Activated T-cell treated with anti-CD3 and anti-CD28 coated beads, Interleukin-2, amount 50 U/mL, for 1 hour (primary cell): ENCODE measurements around the gene ATP5IF1.

Experiments
- DNase-seq: peaks from one replicate; pipeline ENCODE4 v3.0.0-alpha.2; 2020

The ATP5IF1 gene

DNA sequence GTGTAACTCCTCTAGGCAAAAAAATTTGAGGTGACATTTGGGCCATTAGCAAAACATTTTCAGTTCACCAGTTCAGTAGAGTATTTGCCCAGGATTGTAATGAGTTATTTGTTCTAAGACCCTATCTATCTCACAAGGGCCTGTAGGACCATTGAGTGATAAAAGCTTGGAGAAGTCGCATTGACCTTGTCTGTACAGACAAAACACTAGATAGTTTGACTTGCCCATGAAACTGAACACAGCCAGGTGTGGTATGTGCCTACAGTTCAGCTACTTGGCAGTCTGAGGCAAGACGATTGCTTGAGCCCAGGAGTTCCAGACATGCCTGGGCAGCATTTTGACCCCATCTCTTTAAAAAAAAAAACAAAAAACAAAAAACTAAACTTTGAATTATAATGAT lies 3.1 kb downstream of the ATP5IF1 start:
- no peak for DNase-seq

DNA sequence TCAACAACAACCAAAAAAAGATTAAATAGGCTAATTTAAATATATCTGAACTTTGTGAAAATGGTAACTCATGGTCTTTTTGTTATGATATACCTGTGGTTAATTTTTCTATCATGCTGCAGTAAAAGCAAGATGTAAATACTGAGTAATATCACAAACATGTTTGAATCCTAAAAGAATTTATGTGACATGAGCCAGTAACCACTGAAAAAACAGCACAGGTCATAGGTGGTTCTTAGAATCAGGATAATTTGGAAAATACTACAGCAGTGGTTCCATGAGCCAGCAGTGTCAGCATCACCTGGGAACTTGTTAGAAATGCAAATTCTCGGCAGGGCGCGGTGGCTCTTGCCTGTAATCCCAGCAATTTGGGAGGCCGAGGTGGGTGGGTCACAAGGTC lies 4.1 kb downstream of the ATP5IF1 start:
- no peak for DNase-seq

DNA sequence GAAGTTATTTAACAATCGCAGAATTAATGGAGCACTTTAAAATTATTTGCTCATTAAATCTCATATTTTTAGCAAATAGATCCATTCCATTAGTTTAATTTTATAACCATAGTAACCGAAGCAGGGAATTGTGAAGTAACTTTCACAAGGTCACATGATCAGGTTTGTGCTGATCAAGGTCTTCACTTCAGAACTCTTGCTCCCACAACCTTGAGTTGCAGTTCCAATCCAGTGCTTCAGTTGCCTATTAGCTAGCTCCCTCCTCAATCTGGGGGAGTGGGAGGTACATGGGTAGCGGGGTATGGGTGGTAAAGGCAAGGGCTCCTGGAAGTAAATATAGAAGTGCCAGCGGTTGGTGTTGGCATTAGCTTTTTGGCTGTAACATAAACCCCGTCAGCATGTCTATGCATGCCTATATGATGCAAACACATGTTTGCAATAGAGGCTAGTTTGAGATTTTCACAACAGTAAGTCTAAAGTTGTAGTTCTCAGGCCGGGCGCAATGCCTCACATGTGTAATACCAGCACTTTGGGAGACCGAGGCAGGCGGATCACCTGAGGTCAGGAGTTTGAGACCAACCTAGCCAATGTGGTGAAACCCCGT lies 5.8 kb downstream of the ATP5IF1 start:
- no peak for DNase-seq

DNA sequence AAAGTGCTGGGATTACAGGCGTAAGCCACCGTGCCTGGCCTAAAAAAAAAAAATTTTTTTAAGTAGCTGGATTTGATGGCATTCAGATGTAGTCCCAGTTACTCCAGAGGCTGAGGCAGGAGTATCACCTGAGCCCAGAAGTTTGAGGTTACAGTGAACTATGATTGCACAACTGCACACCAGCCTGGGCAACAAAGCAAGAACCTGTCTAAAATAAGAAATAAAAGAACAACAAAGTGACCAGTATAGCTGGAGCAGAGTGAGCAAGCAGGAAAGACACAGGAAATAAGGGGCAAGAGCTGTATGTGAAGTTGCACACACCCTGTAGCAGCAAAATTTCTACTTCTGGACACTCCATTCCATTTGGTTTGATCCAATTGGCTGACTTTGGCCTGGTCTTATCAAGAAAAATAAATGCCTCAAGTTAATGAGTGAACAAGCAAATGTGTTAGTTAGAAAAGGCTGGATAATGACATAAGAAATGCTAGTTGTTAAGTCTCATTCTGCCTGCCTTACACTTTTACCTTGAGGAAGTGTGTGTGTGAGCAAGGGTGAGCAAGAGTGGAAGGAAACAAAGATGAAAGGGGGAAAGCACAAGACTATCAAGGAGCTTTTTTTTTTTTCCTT lies 7.9 kb downstream of the ATP5IF1 start:
- no peak for DNase-seq

DNA sequence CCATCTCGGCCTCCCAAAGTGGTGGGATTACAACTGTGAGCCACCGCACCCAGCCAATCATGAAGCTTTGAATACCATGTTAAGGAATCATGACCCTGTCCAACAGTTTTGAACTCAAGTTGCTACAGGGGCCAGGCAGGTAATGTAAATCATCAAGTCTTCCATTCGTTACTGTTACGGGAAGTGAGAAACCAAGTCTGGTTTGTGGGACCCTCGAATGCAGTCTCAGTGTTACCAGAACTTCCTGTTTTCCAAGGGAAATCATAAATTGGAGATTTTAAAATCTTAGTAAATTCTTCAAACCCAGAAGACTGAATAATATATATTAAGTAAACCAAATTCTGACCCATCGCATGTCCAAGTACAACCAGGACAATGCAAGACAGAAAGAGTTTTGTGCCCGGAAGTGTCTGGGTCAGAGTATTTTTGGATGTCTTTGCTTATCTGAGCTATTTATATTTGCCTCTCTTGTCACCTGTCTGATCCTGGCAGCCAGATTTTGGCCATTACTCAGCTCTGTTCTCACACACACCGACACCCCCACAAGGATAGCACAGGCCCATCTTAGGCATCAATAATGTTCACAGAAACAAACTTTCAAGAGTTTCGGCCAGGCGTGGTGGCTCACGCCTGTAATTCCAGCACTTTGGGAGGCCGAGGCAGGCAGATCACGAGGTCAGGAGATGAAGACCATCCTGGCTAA lies 8.8 kb downstream of the ATP5IF1 start:
- DNase-seq = no peak

DNA sequence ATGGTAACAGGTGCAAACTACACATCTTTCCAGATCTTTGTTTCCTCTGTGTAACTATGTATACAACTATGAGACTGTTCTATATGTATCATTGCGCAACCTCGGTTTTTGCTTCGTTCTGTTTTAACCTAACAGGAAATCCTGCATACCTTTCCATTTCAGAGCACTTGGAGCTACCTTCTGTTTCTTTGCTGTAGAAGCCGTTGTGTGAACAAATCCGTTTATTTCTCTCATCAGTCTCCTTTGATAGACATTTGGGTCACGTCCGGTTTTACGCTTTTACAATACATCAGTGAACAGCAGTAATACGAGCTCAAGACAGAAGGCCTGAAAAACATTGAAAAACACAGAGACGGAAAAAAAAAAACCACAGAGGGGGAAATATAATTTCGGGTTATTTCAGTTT lies 10.5 kb downstream of the ATP5IF1 start:
- no peak for DNase-seq

DNA sequence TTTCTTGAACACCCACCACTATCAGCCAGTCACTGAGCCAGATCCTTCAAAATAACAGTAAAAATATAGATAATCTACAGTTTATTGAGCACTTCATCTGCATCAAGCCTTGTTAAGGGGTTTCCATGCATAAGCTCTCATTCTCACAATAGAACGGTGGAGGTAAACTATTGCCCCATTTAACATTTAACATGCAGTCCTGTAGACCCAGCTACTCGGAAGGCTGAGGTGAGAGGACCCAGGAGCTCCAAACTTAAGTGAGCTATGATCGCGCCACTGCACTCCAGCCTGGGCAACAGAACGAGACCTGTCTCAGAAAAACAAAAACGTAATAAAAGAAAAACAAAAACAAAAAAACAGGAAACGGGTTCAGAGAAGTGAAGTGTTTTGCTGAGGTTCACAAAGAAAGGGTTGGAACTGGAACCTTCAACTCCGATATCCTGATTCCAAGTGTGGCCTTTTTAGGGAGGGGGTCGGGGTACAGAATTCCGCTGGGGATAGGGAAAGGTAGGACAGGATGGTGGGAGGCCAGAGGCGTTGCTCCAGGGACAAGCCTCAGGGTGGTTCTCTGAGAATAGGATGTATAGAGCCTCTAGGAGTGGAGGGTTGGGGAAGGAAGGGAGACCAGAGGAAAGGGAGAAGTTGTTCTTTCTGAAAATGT lies 11.8 kb downstream of the ATP5IF1 start:
- no peak for DNase-seq

DNA sequence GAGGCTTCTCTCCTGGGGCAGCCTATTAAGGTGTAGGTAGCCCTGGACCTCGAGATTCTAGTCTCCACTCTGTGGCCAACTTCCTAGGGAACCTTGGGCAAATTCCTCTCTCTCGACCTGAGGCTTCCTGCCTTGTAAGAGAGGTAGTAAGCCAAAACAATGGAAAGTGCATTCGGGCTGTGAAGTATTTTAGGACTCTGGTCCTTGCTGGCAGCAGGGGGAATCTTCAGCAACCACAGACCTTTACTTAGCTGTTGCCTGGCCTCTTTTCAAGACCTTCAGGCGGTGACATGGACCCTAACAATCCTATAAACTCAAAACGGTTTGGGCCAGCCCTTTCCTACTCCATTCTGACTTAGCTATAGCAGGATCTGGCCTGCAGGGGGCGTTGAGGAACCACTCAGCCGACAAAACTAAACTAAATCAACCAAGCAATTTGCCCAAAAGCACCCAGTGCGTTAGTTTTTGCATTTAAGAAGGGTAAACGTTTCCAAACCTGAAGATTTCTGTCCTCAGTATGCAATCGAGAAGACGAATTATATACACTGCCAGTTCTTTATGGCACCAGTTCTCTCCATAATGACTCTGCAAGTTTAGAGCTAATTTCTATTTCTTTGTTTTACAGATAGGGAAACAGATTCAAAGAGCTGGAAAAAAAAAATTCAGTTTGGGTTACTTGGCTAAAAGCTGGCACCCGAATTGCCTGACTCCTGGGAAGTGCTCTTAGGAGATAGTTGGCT lies 12.5 kb downstream of the ATP5IF1 start:
- DNase-seq = peak; percentile 83

DNA sequence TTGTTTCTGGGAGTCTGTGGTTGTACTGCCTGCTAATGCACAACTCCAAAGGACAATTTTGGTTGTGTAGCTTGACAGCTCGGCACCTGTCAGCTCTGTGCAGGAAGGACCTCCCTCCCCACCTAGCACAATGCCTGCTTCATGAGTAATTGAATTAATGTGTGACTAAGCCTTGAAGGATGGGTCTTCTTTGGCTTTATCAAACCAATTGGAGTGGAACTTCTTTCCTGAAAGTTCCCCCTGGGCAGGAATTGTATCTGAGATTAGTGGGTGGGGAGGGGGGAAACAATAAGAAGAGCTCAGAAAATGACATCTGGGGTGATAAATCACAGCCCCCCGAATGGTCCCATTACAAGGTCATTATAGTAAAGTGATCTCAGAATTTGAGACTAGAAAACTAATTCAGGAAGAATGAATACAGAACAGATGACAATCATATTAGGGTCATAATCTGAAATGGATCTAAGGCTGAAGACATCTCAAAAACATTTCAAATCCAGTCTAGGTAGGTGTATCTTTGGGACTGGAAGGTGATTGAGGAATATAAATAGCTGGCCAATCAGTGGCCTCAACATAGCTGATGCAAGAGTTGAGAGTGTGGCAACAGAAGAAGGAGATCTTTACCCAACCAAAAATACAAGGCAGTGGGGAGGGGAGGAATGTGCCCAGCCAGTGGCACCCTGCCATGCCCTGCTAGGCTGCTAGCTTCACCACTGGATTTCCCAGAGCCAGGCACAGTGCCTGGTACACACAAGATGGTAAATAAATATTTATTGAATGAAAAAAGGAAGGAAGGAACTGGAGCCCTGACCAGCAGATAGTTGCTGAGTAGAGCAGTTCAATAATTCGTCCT lies 13.3 kb downstream of the ATP5IF1 start:
- no peak for DNase-seq

DNA sequence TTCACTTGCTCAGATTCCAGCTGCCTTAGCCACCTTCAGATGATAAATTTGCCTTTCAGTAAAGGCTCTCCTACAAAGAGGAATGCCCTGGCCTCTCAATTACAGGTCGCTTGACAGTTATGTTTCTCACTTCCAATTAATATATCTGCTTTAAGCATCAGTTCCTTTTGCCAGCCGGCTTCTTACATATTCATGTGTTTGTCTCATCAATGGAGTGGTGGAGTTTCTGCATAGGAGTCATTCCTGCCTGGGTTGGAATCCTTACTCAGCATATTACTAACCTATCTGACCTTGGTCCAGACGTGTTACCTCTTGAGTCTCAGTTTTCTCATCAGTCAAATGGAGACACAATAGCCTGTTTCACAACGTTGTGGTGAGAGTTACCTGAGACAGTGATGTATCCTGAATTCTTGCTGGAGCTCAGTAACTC lies 14.0 kb downstream of the ATP5IF1 start:
- no peak for DNase-seq

DNA sequence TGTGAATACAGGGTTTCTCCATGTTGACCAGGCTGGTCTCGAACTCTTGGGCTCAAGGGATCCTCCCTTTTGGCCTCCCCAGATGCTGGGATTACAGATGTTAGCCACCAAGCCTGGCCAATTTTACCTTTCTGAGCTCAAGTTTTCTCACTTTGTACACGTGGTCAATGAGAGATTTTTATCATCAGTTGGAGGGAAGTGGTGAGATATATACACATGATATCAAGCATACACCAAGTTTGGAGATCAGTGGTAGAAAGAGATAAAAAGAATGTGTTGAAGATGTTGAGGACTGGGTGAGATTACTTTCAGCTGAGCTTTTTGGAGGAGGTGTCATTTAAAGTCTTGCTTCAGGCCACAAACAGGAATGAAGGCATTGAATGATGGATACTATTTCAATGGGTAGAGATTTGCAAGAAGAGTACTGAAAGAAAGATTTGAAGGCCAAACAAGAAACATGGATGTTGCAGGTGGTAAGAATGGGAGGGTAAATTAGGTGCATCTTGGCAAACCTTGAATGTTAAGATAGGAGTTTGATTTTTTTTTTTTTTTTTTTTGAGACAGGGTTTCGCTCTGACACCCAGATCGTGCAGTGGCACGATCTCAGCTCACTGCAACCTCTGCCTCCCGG lies 20.4 kb downstream of the ATP5IF1 start:
- DNase-seq = no peak

DNA sequence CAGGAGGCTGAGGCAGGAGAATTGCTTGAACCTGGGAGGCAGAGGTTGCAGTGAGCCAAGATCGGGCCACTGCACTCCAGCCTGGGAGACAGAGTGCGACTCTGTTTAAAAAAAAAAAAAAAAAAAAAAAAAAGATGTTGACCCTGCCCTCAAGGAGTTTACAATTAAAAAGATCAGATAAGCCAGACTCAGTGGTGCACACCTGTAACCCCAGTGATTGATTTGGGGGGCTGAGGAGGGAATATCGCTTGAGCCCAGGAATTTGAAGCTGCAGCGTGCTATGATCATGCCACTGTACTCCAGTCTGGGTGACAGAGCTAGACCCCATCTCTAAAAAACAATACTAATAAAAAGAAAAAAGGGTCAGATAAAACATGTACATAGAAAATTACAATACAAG lies 21.8 kb downstream of the ATP5IF1 start:
- no peak for DNase-seq

DNA sequence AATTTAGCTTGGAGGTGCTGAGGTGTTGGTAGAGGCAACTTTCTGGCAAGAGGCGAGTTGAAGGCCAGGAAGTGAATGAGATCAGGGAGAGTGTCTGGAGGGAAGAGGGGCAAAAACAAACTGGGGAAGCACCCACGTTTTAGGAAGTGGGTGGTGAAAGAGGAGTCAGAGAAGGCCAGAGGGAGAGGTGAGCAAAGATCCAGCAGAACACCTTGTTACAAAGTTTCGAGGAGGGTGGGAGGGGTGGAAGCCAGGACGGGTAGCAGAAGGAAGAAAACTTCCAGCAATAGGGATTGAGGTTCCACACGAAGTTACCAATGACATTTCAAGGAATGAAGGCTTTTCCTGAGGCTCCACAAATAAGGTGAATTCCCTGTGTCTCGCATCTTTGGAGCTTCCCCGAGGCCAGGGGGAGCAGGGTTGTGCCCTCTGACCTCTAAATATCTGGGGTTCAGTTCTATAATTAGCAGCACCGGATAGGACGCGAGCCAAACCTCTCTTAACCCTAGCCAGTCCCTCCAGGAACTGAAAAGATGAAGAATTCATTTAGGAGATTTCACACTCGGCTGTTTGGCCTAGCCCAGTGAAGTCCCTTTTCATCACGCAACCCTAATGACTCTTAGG lies 22.8 kb downstream of the ATP5IF1 start:
- DNase-seq = no peak

DNA sequence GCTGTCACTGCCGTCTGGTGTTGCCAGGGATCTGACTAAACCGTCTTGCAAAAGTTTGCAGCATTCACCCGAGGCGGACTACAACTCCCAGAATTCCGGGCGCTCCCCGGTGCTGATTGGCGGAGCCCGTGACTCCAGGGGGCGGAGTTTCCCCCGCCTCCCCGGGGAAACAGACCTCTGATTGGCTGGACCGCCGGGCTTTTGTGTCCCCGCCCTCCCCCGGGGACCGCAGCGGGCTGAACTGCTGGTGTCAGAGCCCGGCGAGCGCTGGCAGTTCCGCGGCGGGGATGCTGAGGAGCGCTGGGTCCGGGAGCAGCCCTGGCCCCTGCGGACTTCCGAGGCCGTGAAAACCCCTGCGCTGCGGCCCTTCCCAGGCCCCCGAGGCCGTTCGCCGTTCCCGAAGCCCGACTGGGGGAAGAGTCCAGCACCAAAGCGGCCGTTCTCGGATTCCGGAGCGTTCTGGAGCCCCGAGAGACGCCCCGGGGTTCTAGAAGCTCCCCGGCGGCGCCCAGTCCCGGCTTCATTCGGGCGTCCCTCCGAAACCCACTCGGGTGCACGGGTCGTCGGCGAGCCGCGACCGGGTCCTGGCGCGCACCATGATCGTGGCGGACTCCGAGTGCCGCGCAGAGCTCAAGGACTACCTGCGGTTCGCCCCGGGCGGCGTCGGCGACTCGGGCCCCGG lies 23.5 kb downstream of the ATP5IF1 start, which contains the start of gene SESN2:
SESN2 (plus strand) TSS at position 267 of the 682 bp plus-strand sequence; CDS start at position 597, 330 bp downstream.
- DNase-seq = peak; percentile 99

DNA sequence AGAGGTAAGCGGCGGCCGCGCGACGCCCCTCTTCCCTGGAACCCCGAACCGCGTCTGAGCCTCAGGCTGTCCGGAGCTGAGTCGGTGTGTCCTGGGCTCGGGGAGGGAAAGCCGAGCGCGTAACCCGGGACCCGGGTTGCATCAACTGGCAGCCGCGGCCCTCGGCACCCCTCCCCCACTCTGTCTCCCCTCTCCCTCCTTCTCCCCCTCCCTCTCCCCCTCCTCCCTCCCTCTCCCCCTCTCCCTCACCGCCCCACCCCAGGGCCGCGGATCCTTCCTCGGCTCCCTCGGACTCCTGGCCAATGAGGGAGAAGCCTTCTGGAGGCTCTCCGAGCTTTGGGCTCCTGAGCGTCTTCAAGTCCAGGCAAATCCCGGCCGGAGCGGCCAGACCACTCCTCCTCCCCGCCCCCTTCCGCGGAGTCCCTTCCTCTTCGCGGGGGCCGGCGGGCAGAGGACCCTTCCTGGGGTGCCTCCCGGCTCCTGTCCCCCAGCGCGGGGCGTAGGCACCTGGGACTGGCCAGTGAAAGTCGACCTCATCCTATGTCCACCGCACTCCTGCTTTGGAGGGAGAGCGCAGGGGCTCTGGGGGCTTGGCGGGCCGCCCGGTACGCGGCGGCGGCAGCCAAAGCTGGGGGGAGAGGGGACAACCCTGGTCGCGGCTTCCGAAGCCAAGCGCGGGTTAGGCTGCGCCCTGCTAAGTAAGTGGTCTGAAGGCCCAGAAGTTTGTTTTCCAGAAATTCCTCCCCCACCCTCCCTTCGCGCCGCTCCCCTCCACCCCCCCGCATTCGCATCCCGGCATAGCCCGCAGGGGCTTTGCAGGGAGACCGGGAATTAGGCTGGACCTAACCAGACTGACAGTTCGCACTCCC lies 24.2 kb downstream of the ATP5IF1 start:
- no peak for DNase-seq

DNA sequence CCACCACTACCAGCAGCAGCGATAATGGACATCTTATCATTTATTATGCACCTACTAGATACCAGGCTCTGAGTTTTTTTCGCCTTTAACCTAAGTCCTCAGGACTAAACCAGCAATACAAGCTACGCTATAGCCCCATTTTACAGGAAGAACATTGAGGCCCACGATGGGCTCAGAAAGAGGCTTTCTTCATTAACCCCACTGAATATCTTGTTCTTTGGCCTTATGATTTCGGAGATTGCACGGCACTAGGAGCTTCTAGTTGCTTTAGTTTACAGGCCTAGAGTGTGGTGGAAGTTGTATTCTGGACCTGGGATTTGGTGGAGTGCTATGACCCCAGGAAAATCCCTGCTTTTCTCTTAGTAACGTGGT lies 24.9 kb downstream of the ATP5IF1 start:
- DNase-seq = no peak

DNA sequence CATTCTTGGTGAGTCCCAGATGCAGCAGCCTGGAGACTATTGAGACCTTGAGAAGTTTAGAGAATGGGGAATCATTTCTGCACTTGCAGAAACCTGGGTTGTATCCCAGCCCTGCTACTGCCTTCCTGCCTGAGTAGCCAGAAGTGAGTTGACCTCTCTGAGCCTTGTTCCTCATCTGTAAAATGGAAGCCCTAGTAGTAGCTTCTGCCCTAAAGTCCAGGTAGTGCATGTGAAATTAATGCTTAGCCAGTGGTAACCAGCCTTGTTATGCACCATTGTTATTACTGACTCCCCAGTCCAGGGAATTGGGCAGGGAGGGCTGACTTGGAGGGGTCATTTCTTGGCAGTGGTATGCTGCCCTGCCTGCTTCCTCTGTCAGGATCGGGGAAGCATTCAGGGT lies 29.0 kb downstream of the ATP5IF1 start:
- no peak for DNase-seq

DNA sequence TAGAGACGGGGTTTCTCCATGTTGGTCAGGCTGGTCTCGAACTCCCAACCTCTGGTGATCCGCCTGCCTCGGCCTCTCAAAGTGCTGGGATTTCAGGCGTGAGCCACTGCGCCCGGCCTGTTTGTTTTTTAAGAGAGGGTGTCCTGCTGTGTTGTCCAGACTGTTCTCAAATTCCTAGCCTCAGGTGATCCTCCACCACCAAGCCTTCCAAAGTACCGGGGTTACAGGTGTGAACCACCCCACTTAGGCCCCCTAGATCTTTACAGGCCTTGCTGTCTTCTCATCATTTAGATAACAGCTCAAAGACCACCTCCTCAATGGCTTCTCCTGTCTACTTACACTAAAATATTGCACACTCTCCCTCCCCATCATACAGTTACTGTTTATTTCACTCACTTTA lies 29.7 kb downstream of the ATP5IF1 start:
- DNase-seq = no peak

DNA sequence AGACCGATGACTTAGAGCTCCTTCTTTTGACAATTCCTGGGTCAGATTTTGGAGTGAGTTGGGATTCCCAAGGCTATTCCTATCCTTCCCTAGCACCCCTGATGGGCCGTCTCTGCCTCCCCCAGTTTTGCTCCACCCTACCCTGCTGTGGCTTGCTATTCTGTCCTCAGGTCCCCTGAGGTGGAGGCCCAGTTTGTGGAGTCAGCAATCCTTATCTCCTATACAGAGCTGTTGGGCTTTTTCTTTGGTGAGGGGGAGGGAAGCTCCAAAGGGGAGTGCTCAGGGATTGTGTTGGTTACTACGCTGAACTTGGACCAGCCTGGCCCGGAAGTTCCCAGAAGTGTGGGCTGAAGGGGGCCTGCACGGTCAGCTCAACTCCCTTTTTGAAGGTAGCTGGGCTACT lies 31.0 kb downstream of the ATP5IF1 start:
- DNase-seq = no peak

DNA sequence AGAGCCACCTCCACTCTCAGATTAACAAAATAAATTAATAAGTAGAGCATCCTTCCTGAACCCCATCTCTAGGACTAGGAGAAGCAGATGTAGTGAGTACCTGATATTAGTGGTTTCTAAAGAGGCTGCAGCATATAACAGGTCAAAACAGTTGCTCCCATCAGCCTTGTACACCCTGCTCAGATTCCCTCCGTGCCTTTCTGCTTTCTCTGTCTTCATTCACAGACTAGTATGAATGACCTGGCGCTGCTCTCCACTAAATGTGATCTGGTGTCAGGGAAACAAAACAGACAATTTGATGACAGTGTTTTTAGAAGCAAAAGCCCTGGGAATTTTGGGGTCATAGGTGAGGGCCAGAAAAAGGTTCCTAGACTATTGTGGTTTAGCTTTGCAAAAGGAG lies 31.7 kb downstream of the ATP5IF1 start:
- no peak for DNase-seq
